HepG2 (cell line): ENCODE results near the gene RRAS. TPM values are rescaled to one million over a fixed set of nuclear protein-coding genes. Genes with fewer than 3 reads are reported as not detected.
A peak's percentile ranks its signal among the peaks of the same experiment; 100 is the strongest.

ENCODE experiments used
- ARID5B ChIP-seq: IDR thresholded peaks from 2 replicates; pipeline ENCODE4 v1.4.0; 2020; ENCODE audit warnings: mild to moderate bottlenecking, missing genetic modification reagents
- CREB1 ChIP-seq, 2 experiments: fragments of 450-650 bp in 1 of 2; IDR thresholded peaks; 2 replicates each; pipeline ENCODE4 v1.6.1; 2016 to 2017; ENCODE audit warnings: control low read depth in 1 of 2, mild to moderate bottlenecking in 1 of 2, missing compliant biosample characterization in 1 of 2, missing genetic modification characterization in 1 of 2
- GABPA ChIP-seq, 2 experiments: IDR thresholded peaks; 2 replicates each; pipeline ENCODE4 v1.6.1; 2011 to 2016; ENCODE audit warnings: low read depth in 2 of 2, low read length in 1 of 2, missing biosample characterization in 1 of 2, missing genetic modification characterization in 1 of 2
- NAIF1 ChIP-seq: sonication (generic); formaldehyde crosslinking; IDR thresholded peaks from 2 replicates; pipeline ENCODE4 v1.5.0; 2020; ENCODE audit warnings: mild to moderate bottlenecking, missing genetic modification reagents, borderline replicate concordance
- NR2F1 ChIP-seq, 2 experiments: fragments of 450-650 bp in 1 of 2; formaldehyde crosslinking in 1 of 2; IDR thresholded peaks; 2 replicates each; pipeline versions ENCODE4 v1.5.0 to v1.6.1; 2016 to 2020; ENCODE audit warnings: mild to moderate bottlenecking in 1 of 2, missing compliant biosample characterization in 1 of 2, missing genetic modification reagents in 1 of 2, moderate library complexity in 1 of 2
- NR2F6 ChIP-seq, 2 experiments: IDR thresholded peaks; 2 replicates each; pipeline ENCODE4 v1.6.1; 2016; ENCODE audit warnings: antibody characterized with exemption in 1 of 2, mild to moderate bottlenecking in 1 of 2
- PCBP2 ChIP-seq: fragments of 200-400 bp; formaldehyde crosslinking; optimal IDR thresholded peaks from 2 replicates; pipeline ENCODE3; 2018; ENCODE audit warnings: low read length, low read depth; ENCODE audit not compliant: poor library complexity, severe bottlenecking
- RFX3 ChIP-seq: IDR thresholded peaks from 2 replicates; pipeline ENCODE4 v1.6.1; 2016; ENCODE audit warnings: missing biosample characterization, missing genetic modification reagents
- SMC3 ChIP-seq: IDR thresholded peaks from 2 replicates; pipeline ENCODE4 v1.6.1; 2011; ENCODE audit warnings: low read length, improper control_type of control experiment
- SRF ChIP-seq: IDR thresholded peaks from 2 replicates; pipeline ENCODE4 v1.6.1; 2011; ENCODE audit warnings: mild to moderate bottlenecking, low read depth, low read length, moderate library complexity
- TEAD3 ChIP-seq: optimal IDR thresholded peaks from 2 replicates; pipeline ENCODE3; 2016; ENCODE audit warnings: borderline replicate concordance
- ZBTB7A ChIP-seq: sonication (generic); formaldehyde crosslinking; IDR thresholded peaks from 2 replicates; pipeline ENCODE4 v1.8.0; 2022; ENCODE audit warnings: mild to moderate bottlenecking, missing genetic modification reagents
- ZBTB8A ChIP-seq: sonication (generic); formaldehyde crosslinking; IDR thresholded peaks from 2 replicates; pipeline ENCODE4 v1.4.0; 2020; ENCODE audit warnings: mild to moderate bottlenecking, low read depth, missing genetic modification reagents, borderline replicate concordance
- ZNF512 ChIP-seq: sonication (generic); formaldehyde crosslinking; IDR thresholded peaks from 2 replicates; pipeline ENCODE4 v1.4.0; 2020; ENCODE audit warnings: mild to moderate bottlenecking, missing genetic modification reagents
- ZNF792 ChIP-seq: IDR thresholded peaks from 2 replicates; pipeline ENCODE4 v1.6.1; 2016
- polyA plus RNA-seq, 8 experiments: library from polyadenylated mRNA; depleted of rRNA in 3 of 8; stranded (reverse) in 7 of 8; unstranded in 1 of 8; fragments of >200 nt; fragmentation: Illumina TruSeq in 4 of 8; extraction: Trizol in 4 of 8; gene quantifications; 2 replicates each; pipeline versions ENCODE4 v1.2.1 to v1.2.3, GENCODE V29; 2011 to 2016; ENCODE audit warnings: low read depth in 4 of 8, missing spikeins in 1 of 8, mixed read lengths in 1 of 8; ENCODE audit not compliant: insufficient read depth in 1 of 8
- total RNA-seq, 5 experiments: library from RNA; depleted of rRNA; stranded (reverse); fragments of >200 nt; fragmentation: Illumina TruSeq; extraction: Trizol; gene quantifications; 2 replicates each; pipeline ENCODE4 v1.2.3, GENCODE V29; 2016; ENCODE audit warnings: low read depth in 1 of 5
- TF ChIP-seq, protein P1 (sequence below): sonication (generic); formaldehyde crosslinking; IDR thresholded peaks from 2 replicates; pipeline ENCODE4 v1.8.0; 2023; ENCODE audit warnings: mild to moderate bottlenecking, missing genetic modification reagents
- TF ChIP-seq, protein P2 (sequence below): sonication (generic); formaldehyde crosslinking; IDR thresholded peaks from 2 replicates; pipeline ENCODE4 v1.4.0; 2020; ENCODE audit warnings: mild to moderate bottlenecking, missing genetic modification reagents
- TF ChIP-seq, protein P3 (sequence below): sonication (generic); formaldehyde crosslinking; IDR thresholded peaks from 2 replicates; pipeline ENCODE4 v1.8.1; 2023; ENCODE audit warnings: missing genetic modification reagents, inconsistent platforms, borderline replicate concordance
- TF ChIP-seq, protein P4 (sequence below): sonication (generic); formaldehyde crosslinking; IDR thresholded peaks from 2 replicates; pipeline ENCODE4 v1.8.1; 2023; ENCODE audit warnings: missing genetic modification reagents, mild to moderate bottlenecking, borderline replicate concordance

RRAS gene
- total and polyA plus RNA-seq, 2 of the 13 experiments (the other 11 are each of a cell fraction or from before 2014, with no cell fraction given) = 1.5 to 12.0 TPM

- TF ChIP-seq ZNF512 (CRISPR knock-in tag) (no peak), SRF (no peak), PCBP2 (no peak), NAIF1 (no peak), RFX3 (no peak), NR2F1 (CRISPR knock-in tag; IDR thresholded peaks at IDR 0.05) (no peak), GABPA (IDR thresholded peaks at IDR 0.05; ENCODE audit: low read depth, low read length) (no peak), GABPA (CRISPR knock-in tag; IDR thresholded peaks at IDR 0.05; ENCODE audit: low read depth) (0 out of 2 replicates have a peak, but pooled peaks have one; percentile 41), ZBTB8A (CRISPR knock-in tag) (no peak), TEAD3 (CRISPR knock-in tag) (peak; percentile 62), CREB1 (IDR thresholded peaks at IDR 0.05) (no peak), CREB1 (CRISPR knock-in tag; IDR thresholded peaks at IDR 0.05) (no peak), NR2F6 (IDR thresholded peaks at IDR 0.05) (no peak), NR2F6 (CRISPR knock-in tag; IDR thresholded peaks at IDR 0.05) (peak; percentile 46; the same call in 1 of the 2 replicates), ZBTB7A (no peak), ARID5B (peak; percentile 46), ZNF792 (CRISPR knock-in tag) (peak; percentile 73; the same call in 1 of the 2 replicates), SMC3 (peak; percentile 55; the same call in 1 of the 2 replicates)
- TF ChIP-seq, protein P1, sequence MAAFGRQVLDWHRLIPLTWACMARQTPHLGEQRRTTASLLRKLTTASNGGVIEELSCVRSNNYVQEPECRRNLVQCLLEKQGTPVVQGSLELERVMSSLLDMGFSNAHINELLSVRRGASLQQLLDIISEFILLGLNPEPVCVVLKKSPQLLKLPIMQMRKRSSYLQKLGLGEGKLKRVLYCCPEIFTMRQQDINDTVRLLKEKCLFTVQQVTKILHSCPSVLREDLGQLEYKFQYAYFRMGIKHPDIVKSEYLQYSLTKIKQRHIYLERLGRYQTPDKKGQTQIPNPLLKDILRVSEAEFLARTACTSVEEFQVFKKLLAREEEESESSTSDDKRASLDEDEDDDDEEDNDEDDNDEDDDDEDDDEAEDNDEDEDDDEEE (CRISPR knock-in tag) = 0 out of 2 replicates have a peak, but pooled peaks have one; percentile 36
- TF ChIP-seq, protein P2, sequence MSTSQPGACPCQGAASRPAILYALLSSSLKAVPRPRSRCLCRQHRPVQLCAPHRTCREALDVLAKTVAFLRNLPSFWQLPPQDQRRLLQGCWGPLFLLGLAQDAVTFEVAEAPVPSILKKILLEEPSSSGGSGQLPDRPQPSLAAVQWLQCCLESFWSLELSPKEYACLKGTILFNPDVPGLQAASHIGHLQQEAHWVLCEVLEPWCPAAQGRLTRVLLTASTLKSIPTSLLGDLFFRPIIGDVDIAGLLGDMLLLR (CRISPR knock-in tag) = peak; percentile 82; the same call in 1 of the 2 replicates
- TF ChIP-seq, protein P3, sequence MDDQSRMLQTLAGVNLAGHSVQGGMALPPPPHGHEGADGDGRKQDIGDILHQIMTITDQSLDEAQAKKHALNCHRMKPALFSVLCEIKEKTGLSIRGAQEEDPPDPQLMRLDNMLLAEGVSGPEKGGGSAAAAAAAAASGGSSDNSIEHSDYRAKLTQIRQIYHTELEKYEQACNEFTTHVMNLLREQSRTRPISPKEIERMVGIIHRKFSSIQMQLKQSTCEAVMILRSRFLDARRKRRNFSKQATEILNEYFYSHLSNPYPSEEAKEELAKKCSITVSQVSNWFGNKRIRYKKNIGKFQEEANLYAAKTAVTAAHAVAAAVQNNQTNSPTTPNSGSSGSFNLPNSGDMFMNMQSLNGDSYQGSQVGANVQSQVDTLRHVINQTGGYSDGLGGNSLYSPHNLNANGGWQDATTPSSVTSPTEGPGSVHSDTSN (CRISPR knock-in tag) = 0 out of 2 replicates have a peak, but pooled peaks have one; percentile 43
- TF ChIP-seq, protein P4, sequence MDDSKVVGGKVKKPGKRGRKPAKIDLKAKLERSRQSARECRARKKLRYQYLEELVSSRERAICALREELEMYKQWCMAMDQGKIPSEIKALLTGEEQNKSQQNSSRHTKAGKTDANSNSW (CRISPR knock-in tag) = no peak
Observed at GRCh38 chr19:49672131-49672919, 32.4 kb upstream of the RRAS start (continued).
